ENCODE data around the gene MMP13.

GRCh38 chr11:102971766-102972165, 16.2 kb upstream of the MMP13 start:
- TF ChIP-seq POLR2A (IDR thresholded peaks at IDR 0.05) = no peak
- TF ChIP-seq CTCF (IDR thresholded peaks at IDR 0.05) = no peak
